Ovary (tissue), 9 donors: ENCODE data around the gene BICRA. TPM values are rescaled to one million over a fixed set of nuclear protein-coding genes. Genes with fewer than 3 reads are reported as not detected.
A peak's percentile ranks its signal among the peaks of the same experiment; 100 is the strongest.

Experiments
- DNase-seq, 5 donors: peaks; one replicate each; pipeline ENCODE4 v3.0.0-alpha.2; 2019 to 2020
- H3K27ac ChIP-seq, 2 donors: fragments of 200-600 bp; one replicate each; pipeline versions ENCODE4 v1.5.1 to v1.8.0; 2019 to 2022
- H3K27me3 ChIP-seq: fragments of 200-600 bp; one replicate; pipeline ENCODE4 v1.8.0; 2022
- H3K36me3 ChIP-seq: fragments of 200-600 bp; sonication (generic); one replicate; pipeline ENCODE4 v1.5.1; 2019
- H3K4me1 ChIP-seq: one replicate; pipeline ENCODE4 v1.8.1; 2013; ENCODE audit warnings: mild to moderate bottlenecking, moderate library complexity; ENCODE audit not compliant: insufficient read depth
- H3K4me3 ChIP-seq: fragments of 200-600 bp; sonication (generic); one replicate; pipeline ENCODE4 v1.5.1; 2017
- H3K9me3 ChIP-seq, 2 donors: fragments of 200-600 bp in 1 of 2; sonication (generic) in 1 of 2; one replicate each; pipeline versions ENCODE4 v1.5.1 to v1.8.1; 2013 to 2019; ENCODE audit warnings: mild to moderate bottlenecking in 1 of 2, moderate library complexity in 1 of 2
- CTCF ChIP-seq, 3 donors: fragments of 450-650 bp in 2 of 3; fragments of 200-600 bp in 1 of 3; IDR thresholded peaks; one replicate each; pipeline versions ENCODE4 v1.5.1 to v1.8.0; 2016 to 2022; ENCODE audit warnings: antibody characterized with exemption in 3 of 3, mild to moderate bottlenecking in 1 of 3
- EP300 ChIP-seq: sonication (generic); formaldehyde crosslinking; IDR thresholded peaks from one replicate; pipeline ENCODE4 v1.6.1; 2017; ENCODE audit warnings: antibody characterized with exemption
- POLR2A ChIP-seq: fragments of 450-650 bp; IDR thresholded peaks from one replicate; pipeline ENCODE4 v1.6.1; 2017; ENCODE audit warnings: antibody characterized with exemption, mild to moderate bottlenecking, moderate library complexity
- WGBS, 3 donors: extraction: QIAGEN DNeasy Blood & Tissue Kit in 1 of 3; methylation state at CpG; one replicate each; pipeline versions ENCODE4 v1.1.5 to v1.1.7; 2013 to 2017; 5-methylcytosine and 5-hydroxymethylcytosine counted together
- intact Hi-C, 4 donors: fragments of 100-400 bp; cut with DNase I; formaldehyde crosslinking; loops; one replicate each; pipeline versions ENCODE4 v1.11.0 to v1.15.1; 2022 to 2023
- polyA plus RNA-seq, 2 donors: library from polyadenylated mRNA; stranded (reverse); fragments of 200-250 nt in 1 of 2; fragments of 350-450 nt in 1 of 2; fragmentation: Illumina TruSeq in 1 of 2; extraction: RNeasy Lipid Tissue Mini Kit (QIAGEN cat#74804) in 1 of 2; gene quantifications; one replicate each; pipeline ENCODE4 v1.2.3, GENCODE V29; 2013 to 2014
- total RNA-seq, 7 donors: library from RNA; depleted of rRNA in 2 of 7; stranded (reverse); fragments of >200 nt in 2 of 7; fragmentation: NEBNext Ultra II Directional in 3 of 7; extraction: Animal tissue kit (Norgen Biotek cat#: 25700) in 3 of 7; gene quantifications; one replicate each; pipeline versions ENCODE4 v1.1.0 to v1.2.4, GENCODE V29; 2016 to 2023
- donor health status: DM: no; HTN: no; CAD: no; lungs with moderate emphysema.
- donor health status: DM: no; HTN: no; CAD: no.
- donor health status: Bipolar disorder and iron deficiency.
- donor health status: DM: yes; HTN: yes; CAD: no.
- donor health status: DM: no; HTN: no; CAD: no.
- donor health status: DM: yes; HTN: yes; CAD: no.

The BICRA gene
- total and polyA plus RNA-seq, 9 donors = 3.7 to 21.7 (median 12.9) TPM

- Histone ChIP-seq H3K27ac (no peak overlapping the region), H3K9me3 (no peaks in the 10 kb centered on the region), H3K4me3 (no peak overlapping the region), H3K27me3 (no peaks in the 10 kb centered on the region), H3K4me1 (peaks cover 15% of the 10 kb centered on the region), H3K36me3 (no peaks in the 10 kb centered on the region)
- TF ChIP-seq EP300 = no peak
- no peak for TF ChIP-seq POLR2A
- no peak for TF ChIP-seq CTCF (IDR thresholded peaks at IDR 0.05)
- DNase-seq = no peak
- intact Hi-C loops = no loop called here
- 87 to 95% (median 88%) methylated on average over 7 of the region's 7 CpGs for WGBS, 3 donors
Measured at GRCh38 chr19:47615714-47616113, 6.8 kb downstream of the BICRA start.

GRCh38 chr19:47618771-47619170 lies 9.8 kb downstream of the BICRA start:
- Histone ChIP-seq H3K4me1 (peaks cover 10% of the 10 kb centered on the region), H3K27ac (no peak overlapping the region), H3K9me3 (no peaks in the 10 kb centered on the region), H3K36me3 (no peaks in the 10 kb centered on the region), H3K27me3 (no peaks in the 10 kb centered on the region), H3K4me3 (no peak overlapping the region)
- DNase-seq = peak in 4 of 5 donors; percentile 38 to 66 (median 51)
- no peak for TF ChIP-seq POLR2A
- no peak for TF ChIP-seq EP300
- TF ChIP-seq CTCF (IDR thresholded peaks at IDR 0.05) = no peak
- intact Hi-C loops = no loop called here
- 52 to 63% (median 56%) methylated on average over 14 of the region's 14 CpGs for WGBS, 3 donors

- WGBS, 3 donors = 76 to 84% (median 76%) methylated on average over 6 of the region's 6 CpGs
- intact Hi-C loops = no loop called here
- Histone ChIP-seq H3K9me3 (no peaks in the 10 kb centered on the region), H3K27me3 (no peaks in the 10 kb centered on the region), H3K4me1 (peaks cover 13% of the 10 kb centered on the region), H3K36me3 (no peaks in the 10 kb centered on the region), H3K4me3 (no peak overlapping the region), H3K27ac (no peak overlapping the region)
- TF ChIP-seq EP300 (no peak), POLR2A (no peak), CTCF (IDR thresholded peaks at IDR 0.05) (no peak)
- DNase-seq = no peak
Measured at GRCh38 chr19:47619763-47620162, 10.8 kb downstream of the BICRA start.

- 70 to 73% (median 72%) methylated on average over 12 of the region's 12 CpGs for WGBS, 3 donors
- Histone ChIP-seq H3K4me1 (peaks cover 16% of the 10 kb centered on the region), H3K36me3 (no peaks in the 10 kb centered on the region), H3K27me3 (no peaks in the 10 kb centered on the region), H3K4me3 (no peak overlapping the region), H3K9me3 (no peaks in the 10 kb centered on the region), H3K27ac (no peak overlapping the region)
- intact Hi-C loops = no loop called here
- no peak for DNase-seq
- no peak for TF ChIP-seq CTCF (IDR thresholded peaks at IDR 0.05)
- TF ChIP-seq EP300 = no peak
- TF ChIP-seq POLR2A = no peak
Measured at GRCh38 chr19:47623151-47623920, 14.4 kb downstream of the BICRA start.
